Gastroesophageal sphincter (tissue), 3 donors: ENCODE measurements around the gene LRRC3.

ENCODE experiments used
- EP300 ChIP-seq: sonication (generic); formaldehyde crosslinking; IDR thresholded peaks from one replicate; pipeline ENCODE4 v1.6.1; 2017; ENCODE audit warnings: antibody characterized with exemption, mild to moderate bottlenecking
- POLR2A ChIP-seq, 2 donors: fragments of 450-650 bp; IDR thresholded peaks; one replicate each; pipeline ENCODE4 v1.6.1; 2017; ENCODE audit warnings: antibody characterized with exemption in 2 of 2, mild to moderate bottlenecking in 2 of 2, moderate library complexity in 1 of 2
- POLR2AphosphoS5 ChIP-seq: sonication (generic); formaldehyde crosslinking; IDR thresholded peaks from one replicate; pipeline ENCODE4 v1.6.1; 2017; ENCODE audit warnings: antibody characterized with exemption
- TF ChIP-seq, protein P1 (sequence below), 4 experiments: fragments of 200-600 bp in 2 of 4; fragments of 450-650 bp in 2 of 4; sonication (generic) in 1 of 4; IDR thresholded peaks; one replicate each; pipeline ENCODE4 v1.5.1; 2017 to 2019; ENCODE audit warnings: antibody characterized with exemption in 4 of 4, mild to moderate bottlenecking in 2 of 4, moderate library complexity in 2 of 4

DNA sequence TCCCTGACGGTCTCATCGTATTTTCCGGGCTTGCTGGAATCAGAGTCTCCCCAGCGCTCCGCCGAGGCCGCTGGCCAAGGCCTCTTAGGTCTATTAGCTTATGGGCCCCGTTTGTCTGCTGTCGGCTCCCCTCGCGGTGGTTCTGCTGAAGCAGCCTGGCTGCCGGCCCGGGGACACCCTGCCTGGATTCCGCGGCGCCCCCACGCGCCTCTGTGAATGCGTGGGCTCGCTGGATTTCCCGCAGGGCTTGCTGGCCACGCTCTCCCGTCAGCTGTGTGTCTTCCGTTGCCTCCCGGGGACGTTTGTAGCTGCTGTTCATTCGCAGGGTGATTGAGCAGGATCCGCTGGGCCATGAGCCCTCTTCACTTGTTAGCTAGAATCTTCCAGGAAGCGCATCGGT lies 8.4 kb downstream of the LRRC3 start:
- TF ChIP-seq POLR2A (IDR thresholded peaks at IDR 0.05): no peak
- TF ChIP-seq, protein P1, sequence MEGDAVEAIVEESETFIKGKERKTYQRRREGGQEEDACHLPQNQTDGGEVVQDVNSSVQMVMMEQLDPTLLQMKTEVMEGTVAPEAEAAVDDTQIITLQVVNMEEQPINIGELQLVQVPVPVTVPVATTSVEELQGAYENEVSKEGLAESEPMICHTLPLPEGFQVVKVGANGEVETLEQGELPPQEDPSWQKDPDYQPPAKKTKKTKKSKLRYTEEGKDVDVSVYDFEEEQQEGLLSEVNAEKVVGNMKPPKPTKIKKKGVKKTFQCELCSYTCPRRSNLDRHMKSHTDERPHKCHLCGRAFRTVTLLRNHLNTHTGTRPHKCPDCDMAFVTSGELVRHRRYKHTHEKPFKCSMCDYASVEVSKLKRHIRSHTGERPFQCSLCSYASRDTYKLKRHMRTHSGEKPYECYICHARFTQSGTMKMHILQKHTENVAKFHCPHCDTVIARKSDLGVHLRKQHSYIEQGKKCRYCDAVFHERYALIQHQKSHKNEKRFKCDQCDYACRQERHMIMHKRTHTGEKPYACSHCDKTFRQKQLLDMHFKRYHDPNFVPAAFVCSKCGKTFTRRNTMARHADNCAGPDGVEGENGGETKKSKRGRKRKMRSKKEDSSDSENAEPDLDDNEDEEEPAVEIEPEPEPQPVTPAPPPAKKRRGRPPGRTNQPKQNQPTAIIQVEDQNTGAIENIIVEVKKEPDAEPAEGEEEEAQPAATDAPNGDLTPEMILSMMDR (IDR thresholded peaks at IDR 0.05): no peak
- TF ChIP-seq POLR2AphosphoS5: no peak
- no peak for TF ChIP-seq EP300
